Kidney (tissue), 14 donors: ENCODE measurements around the gene RTCA. TPM values are rescaled to one million over a fixed set of nuclear protein-coding genes. Genes with fewer than 3 reads are reported as not detected.
"Not testable (repeated sequence)": the region's sequence is repeated elsewhere in the genome, so short reads cannot be mapped to it uniquely, and the experiment has no call there.

ENCODE experiments used
- DNase-seq, 5 donors: peaks; one replicate each; pipeline ENCODE4 v3.0.0-alpha.2; 2013 to 2020
- FAIRE-seq: peaks from 2 replicates; lab custom pipeline; 2012; peaks lifted over from hg19 to GRCh38; lab: Jason Lieb, UNC
- H3K27ac ChIP-seq, 2 donors: one replicate each; pipeline ENCODE4 v1.7.0; 2013; ENCODE audit warnings: low read depth in 2 of 2, low read length in 2 of 2, inconsistent platforms in 1 of 2
- H3K27me3 ChIP-seq: one replicate; pipeline ENCODE4 v1.7.1; 2013; ENCODE audit warnings: low read length, inconsistent platforms; ENCODE audit not compliant: control insufficient read depth, insufficient read depth
- H3K36me3 ChIP-seq, 3 donors: one replicate each; pipeline versions ENCODE4 v1.7.0 to v1.7.1; 2013; ENCODE audit warnings: low read length in 3 of 3, control low read depth in 1 of 3, inconsistent platforms in 1 of 3; ENCODE audit not compliant: insufficient read depth in 3 of 3, control insufficient read depth in 2 of 3
- H3K4me1 ChIP-seq, 3 donors: one replicate each; pipeline versions ENCODE4 v1.7.0 to v1.7.1; 2013; ENCODE audit warnings: low read length in 3 of 3, inconsistent platforms in 1 of 3, low read depth in 1 of 3; ENCODE audit not compliant: control insufficient read depth in 2 of 3, insufficient read depth in 2 of 3
- H3K4me3 ChIP-seq, 3 donors: one replicate each; pipeline versions ENCODE4 v1.7.0 to v1.8.1; 2013; ENCODE audit warnings: low read length in 3 of 3, control low read depth in 1 of 3, inconsistent platforms in 1 of 3
- H3K9ac ChIP-seq, 3 donors: one replicate each; pipeline versions ENCODE4 v1.7.0 to v1.7.1; 2013; ENCODE audit warnings: low read length in 3 of 3, control low read depth in 1 of 3, inconsistent platforms in 1 of 3
- H3K9me3 ChIP-seq, 3 donors: one replicate each; pipeline versions ENCODE4 v1.7.0 to v1.7.1; 2013; ENCODE audit warnings: low read length in 3 of 3, control low read depth in 1 of 3, inconsistent platforms in 1 of 3; ENCODE audit not compliant: control insufficient read depth in 2 of 3, insufficient read depth in 1 of 3
- intact Hi-C: fragments of 100-400 bp; cut with DNase I; formaldehyde crosslinking; loops from one replicate; pipeline ENCODE4 v1.11.1; 2022
- polyA plus RNA-seq: library from polyadenylated mRNA; stranded (reverse); fragments of 350-450 nt; fragmentation: Illumina TruSeq; extraction: RNeasy Lipid Tissue Mini Kit (QIAGEN cat#74804); gene quantifications from one replicate; pipeline ENCODE4 v1.2.3, GENCODE V29; 2014; ENCODE audit warnings: low read depth, low replicate concordance; ENCODE audit not compliant: insufficient read depth
- total RNA-seq: library from RNA; stranded (reverse); fragmentation: NEBNext Ultra II Directional; extraction: Animal tissue kit (Norgen Biotek cat#: 25700); gene quantifications from one replicate; pipeline ENCODE4 v1.2.1, GENCODE V29; 2021
- TF ChIP-seq, protein P1 (sequence below): IDR thresholded peaks from 3 replicates; pipeline ENCODE4 v1.5.1; 2012; ENCODE audit warnings: mild to moderate bottlenecking, moderate library complexity, borderline replicate concordance; ENCODE audit not compliant: insufficient read depth; ENCODE audit errors: extremely low read depth
- donor health status: control.
- donor health status: control.
- donor health status: control.
- donor health status: control.
- donor health status: control.
- donor health status: DM: yes; HTN: yes; CAD: no.
- donor health status: Normal renal cell carcinoma (clear cell type).

RTCA gene
- total and polyA plus RNA-seq, 2 donors from 2014 or later = 30.8 to 51.1 TPM

DNA sequence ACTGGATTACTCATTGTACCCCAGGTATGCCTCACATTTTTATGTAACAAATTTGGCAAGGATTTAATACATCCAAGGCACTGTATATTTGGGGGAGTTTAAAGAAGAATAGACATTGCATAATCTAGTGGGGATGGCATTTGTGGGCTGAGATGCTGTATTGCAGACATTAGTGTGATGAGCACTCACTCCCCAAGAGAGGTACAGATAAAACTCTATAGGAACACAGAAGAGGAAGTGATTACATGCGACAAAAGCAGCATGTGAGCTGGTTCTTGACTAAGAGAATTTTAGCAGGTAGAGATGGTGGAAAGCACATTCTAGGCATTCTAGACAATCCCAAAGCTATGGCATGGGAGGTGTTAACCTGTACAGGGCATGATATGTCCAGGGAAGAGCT is 62.1 kb downstream of the RTCA start:
- TF ChIP-seq, protein P1, sequence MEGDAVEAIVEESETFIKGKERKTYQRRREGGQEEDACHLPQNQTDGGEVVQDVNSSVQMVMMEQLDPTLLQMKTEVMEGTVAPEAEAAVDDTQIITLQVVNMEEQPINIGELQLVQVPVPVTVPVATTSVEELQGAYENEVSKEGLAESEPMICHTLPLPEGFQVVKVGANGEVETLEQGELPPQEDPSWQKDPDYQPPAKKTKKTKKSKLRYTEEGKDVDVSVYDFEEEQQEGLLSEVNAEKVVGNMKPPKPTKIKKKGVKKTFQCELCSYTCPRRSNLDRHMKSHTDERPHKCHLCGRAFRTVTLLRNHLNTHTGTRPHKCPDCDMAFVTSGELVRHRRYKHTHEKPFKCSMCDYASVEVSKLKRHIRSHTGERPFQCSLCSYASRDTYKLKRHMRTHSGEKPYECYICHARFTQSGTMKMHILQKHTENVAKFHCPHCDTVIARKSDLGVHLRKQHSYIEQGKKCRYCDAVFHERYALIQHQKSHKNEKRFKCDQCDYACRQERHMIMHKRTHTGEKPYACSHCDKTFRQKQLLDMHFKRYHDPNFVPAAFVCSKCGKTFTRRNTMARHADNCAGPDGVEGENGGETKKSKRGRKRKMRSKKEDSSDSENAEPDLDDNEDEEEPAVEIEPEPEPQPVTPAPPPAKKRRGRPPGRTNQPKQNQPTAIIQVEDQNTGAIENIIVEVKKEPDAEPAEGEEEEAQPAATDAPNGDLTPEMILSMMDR = no peak
- Histone ChIP-seq H3K9ac (no peak overlapping the region), H3K27ac (no peak overlapping the region), H3K9me3 (no peaks in the 10 kb centered on the region), H3K4me3 (no peak overlapping the region), H3K27me3 (no peaks in the 10 kb centered on the region), H3K4me1 (peaks cover 0 to 5% (median 3%) of the 10 kb centered on the region in 3 donors), H3K36me3 (no peaks in the 10 kb centered on the region)
- DNase-seq (no peak), FAIRE-seq (no peak)
- intact Hi-C loops = no loop called here

DNA sequence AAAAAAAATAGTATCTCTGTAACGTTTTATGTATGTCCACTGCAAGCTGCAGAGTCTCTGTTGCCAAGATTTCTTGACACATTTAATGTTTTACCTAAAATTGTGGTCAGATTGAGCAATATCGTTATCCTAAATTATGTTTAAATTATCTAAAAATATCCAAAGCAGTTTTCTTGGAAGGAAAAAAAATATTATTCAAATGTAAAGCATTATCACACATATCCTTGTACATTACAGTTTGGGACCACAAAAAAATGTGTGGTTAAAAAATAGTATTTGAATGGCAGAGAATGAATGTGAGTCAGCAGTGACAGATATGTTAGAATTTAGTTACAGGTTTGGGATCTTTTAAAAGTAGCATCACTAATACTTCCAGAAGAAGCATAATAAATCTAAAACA is 65.1 kb downstream of the RTCA start:
- H3K27ac ChIP-seq, H3K27me3 ChIP-seq, H3K9ac ChIP-seq, H3K4me1 ChIP-seq, DNase-seq, H3K36me3 ChIP-seq, FAIRE-seq, H3K9me3 ChIP-seq, H3K4me3 ChIP-seq, intact Hi-C loops: not testable (repeated sequence)

DNA sequence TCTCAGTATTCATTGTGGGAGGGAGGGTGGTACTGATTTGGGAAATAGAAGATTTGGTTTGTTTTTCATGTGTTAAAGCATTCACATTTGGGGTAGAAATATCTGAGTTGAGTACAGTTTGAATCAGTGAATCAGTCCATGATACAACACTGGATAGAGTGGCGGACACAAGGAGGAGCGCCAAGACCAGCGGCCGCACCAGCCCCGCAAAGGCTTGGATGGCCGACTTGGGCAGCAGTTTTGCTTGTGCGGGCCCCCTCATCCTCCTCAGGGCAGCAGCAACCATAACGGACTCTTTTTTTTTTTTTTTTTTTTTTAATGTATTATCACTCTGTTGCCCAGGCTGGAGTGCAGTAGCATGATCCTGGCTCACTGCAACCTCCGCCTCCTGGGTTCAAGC is 66.3 kb downstream of the RTCA start:
- no peaks in the 10 kb centered on the region for H3K36me3 ChIP-seq
- FAIRE-seq = no peak
- no peak overlapping the region for H3K4me3 ChIP-seq
- H3K27ac ChIP-seq = no peak overlapping the region
- no peak overlapping the region for H3K9ac ChIP-seq
- no peaks in the 10 kb centered on the region for H3K27me3 ChIP-seq
- H3K4me1 ChIP-seq = no peaks in the 10 kb centered on the region
- no peaks in the 10 kb centered on the region for H3K9me3 ChIP-seq
- intact Hi-C loops = no loop called here
- TF ChIP-seq, protein P1 = no peak
- no peak for DNase-seq

DNA sequence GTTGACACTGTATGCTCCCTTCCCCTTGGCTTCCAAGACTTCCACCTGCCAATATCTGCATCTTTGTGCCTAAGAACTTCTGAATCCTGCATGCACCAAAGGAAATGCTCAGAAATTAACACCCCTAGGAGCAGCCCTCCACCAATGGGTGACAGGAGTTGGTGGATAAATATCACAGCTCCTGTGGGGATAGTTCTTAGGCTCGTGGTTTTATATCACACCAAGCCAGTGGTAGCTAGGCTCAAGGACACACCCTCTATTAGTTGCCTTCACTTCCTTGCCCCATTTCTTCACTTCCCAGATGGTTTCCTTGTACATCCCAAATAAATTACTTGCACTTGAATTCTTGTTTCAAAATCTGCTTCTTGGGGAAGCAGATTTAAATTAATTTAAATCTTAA is 69.4 kb downstream of the RTCA start:
- TF ChIP-seq, protein P1 = no peak
- no peak for FAIRE-seq
- Histone ChIP-seq H3K36me3 (no peaks in the 10 kb centered on the region), H3K4me3 (no peak overlapping the region), H3K9me3 (no peaks in the 10 kb centered on the region), H3K27me3 (no peaks in the 10 kb centered on the region), H3K4me1 (no peaks in the 10 kb centered on the region), H3K9ac (no peak overlapping the region), H3K27ac (no peak overlapping the region)
- no peak for DNase-seq
- intact Hi-C loops = no loop called here

DNA sequence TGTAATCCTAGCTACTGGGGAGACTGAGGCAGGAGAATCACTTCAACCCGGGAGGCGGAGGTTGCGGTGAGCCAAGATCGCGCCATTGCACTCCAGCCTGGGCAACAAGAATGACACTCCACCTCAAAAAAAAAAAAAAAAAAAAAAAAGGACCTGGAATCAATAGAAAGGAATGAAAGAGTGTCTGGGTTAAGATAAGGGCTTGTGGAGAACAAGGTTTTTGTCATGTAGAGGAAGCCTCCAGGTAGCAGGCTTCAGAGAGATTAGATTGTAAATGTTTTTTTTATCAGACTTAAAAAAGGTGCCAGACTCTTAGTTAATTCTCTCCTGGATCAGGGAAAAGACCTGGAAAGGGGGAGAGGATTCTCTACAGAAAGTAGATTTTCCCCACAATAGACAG is 71.9 kb downstream of the RTCA start:
- FAIRE-seq, H3K27ac ChIP-seq, H3K36me3 ChIP-seq, H3K9ac ChIP-seq, DNase-seq, H3K4me3 ChIP-seq, H3K9me3 ChIP-seq, H3K27me3 ChIP-seq, H3K4me1 ChIP-seq, intact Hi-C loops: not testable (repeated sequence)

DNA sequence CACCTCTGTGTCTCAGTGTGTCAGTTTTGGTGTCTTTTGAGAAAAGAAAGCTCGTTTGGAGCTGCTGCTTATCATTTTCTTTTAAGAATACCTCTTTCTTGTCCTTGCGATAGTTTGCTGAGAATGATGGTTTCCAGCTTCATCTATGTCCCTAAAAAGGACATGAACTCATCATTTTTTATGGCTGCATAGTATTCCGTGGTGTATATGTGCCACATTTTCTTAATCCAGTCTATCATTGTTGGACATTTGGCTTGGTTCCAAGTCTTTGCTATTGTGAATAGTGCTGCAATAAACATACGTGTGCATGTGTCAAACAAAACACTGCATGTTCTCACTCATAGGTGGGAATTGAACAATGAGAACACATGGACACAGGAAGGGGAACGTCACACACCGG is 73.7 kb downstream of the RTCA start:
- H3K9me3 ChIP-seq, intact Hi-C loops, H3K4me1 ChIP-seq, H3K9ac ChIP-seq, DNase-seq, H3K27ac ChIP-seq, H3K27me3 ChIP-seq, FAIRE-seq, H3K4me3 ChIP-seq, H3K36me3 ChIP-seq: not testable (repeated sequence)
